Left kidney (tissue), 2 donors: ENCODE results near the gene TMEM272. TPM values are rescaled to one million over a fixed set of nuclear protein-coding genes. Genes with fewer than 3 reads are reported as not detected.

Experiments used
- DNase-seq: peaks from one replicate; pipeline ENCODE4 v3.0.0-alpha.2; 2013
- polyA plus RNA-seq: library from polyadenylated mRNA; unstranded; fragments of 120-200 nt; gene quantifications from one replicate; pipeline ENCODE4 v1.2.1, GENCODE V29; 2013; ENCODE audit not compliant: insufficient read length

TMEM272 gene
- polyA plus RNA-seq, 1 donor, result 0.42 TPM

DNA sequence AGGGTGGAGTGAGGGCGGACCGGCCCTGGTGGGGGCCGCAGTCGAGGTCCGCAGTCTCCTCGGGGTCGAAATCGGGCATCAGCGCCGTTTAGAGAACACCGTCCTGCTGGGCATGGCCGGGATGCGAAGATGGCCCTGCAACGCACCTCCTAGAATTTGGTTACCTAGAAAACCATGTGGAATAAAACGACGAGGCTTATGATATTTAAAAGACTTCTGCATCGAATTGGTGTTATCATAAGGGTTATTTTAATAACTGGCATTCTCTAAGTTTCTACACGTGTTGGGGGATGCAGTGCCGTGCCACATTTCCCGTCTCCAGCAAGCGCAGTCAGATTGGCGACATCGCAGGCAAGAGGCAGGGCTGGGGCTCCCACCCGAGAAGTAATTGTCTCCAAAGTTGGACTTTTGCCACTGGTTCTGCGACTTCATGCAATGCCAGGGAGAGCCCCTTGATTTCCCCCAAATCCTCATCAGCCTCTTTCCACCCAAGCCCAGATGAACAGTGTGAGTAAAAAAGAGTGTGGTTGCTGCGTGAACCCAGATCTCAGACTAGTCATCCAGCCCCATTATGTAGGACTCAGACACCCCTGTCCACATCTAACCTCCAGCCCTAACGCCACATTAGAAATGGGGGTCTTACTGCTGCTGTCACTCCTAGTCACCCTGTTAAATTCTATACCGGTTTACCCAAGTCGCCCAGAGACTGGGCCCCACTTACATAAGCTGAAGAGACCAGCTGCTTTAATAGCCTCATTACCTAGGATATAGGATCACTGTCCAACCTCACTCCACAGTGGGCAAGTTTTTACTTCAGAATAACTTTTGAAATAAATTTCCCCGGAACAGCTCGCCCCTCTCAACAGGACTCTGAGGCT is 40.4 kb downstream of the TMEM272 start:
- no peak for DNase-seq

DNA sequence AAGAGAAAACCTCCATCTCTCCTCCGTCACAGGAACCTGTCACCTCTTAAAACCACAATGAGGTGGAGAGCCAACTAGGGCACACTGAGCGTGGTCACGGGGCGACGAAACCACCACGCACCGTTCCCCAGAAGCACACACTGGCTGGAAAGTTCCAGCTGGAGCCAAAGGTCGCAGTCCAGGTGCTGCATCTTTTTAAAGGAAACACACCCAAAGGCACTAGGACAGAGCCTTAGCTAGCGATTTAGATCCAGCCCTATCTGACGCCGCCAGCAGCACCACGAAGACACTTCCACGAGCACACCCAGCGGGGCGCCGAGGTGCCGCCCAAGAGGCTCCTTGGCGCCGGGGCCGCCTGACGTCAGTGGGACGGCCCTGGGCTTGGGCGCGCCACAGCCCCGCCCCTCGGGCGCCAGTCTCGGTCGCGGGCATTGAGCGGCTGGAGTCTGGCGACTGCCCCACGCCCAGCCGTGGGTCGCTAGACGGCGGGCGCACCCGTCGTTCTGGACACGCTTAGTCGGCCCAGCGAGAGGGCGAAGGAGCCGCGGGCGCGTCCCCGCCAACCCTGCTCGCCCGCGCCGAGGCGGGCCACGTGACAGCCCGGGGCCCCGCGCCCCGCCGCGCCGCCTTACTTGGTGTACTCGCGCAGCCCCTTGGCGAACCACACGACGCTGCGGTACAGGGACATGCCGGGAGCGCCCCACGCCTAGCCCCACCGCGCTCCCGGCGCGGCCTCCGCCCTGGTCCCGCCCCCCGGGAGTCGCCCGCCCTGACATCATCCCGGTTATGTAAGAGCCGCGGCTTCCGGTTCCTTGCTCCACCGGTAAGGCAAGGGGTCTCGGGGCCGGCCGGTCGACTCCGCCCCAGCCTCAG is 41.3 kb downstream of the TMEM272 start, which contains the start of gene DHRS12:
Gene DHRS12, minus strand, starts transcription at position 742 of the 873 bp plus-strand sequence. CDS start 4,504 bp downstream, outside the sequence.
- peak; percentile 84 for DNase-seq

DNA sequence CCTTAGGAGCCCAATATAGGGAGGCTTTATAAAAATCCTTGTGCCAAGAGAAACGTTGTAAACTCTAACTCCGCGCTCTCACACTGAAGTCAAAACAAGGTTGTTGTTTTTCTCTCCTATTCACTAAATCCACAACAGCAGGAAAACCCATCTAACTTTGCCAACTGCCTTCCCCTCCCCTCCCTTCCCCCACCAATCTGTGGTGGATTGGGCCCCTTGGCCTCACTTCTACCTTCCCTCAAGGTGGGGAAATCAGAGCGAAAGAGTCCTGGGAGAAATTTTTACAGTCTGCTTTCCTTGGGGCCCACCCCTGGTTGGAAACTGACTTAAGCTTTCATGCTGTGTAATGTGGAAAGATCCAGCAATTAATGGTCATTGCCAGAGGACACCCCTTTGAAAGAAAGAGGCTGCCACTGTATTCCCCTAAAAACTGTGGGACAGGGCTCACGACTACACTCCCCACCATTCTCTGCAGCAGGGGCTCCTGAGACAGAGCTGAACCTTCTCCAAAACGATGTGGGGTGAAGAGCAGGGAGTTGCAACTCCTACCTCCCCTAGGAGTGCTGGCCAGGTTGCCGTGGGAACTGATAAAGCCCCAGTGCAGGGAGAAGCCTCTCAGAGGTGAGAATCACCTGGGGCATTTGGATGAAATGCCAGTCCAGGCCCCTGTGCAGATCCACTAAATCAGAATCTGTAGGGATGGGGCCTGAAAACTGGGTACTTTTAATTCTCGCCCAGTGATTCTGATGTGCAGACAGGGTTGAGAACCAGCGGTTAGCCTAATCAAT is 42.2 kb downstream of the TMEM272 start:
- DNase-seq, result no peak

DNA sequence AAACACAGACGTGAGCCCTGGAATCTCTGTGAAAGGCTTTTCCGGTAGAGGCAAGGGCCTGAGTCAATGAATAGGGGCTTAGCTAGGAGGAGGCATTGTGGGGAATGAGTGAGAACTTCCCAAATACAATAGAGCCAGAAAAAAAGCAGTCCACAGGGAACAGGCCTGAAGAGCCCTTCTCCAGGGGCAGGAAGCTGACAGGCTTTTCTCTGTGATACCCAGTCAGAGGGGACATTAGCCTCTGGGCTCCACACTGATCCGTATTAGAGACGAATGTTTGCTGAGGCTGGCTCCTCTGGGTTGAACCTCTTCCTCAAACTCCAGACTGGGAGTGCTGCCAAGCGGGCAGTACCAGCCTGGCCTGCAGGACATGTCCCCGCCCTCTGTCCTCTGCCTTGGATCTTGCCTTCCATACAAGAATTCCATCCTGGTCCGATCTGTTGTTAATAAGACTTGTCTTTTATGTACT is 43.3 kb downstream of the TMEM272 start:
- DNase-seq, result no peak

DNA sequence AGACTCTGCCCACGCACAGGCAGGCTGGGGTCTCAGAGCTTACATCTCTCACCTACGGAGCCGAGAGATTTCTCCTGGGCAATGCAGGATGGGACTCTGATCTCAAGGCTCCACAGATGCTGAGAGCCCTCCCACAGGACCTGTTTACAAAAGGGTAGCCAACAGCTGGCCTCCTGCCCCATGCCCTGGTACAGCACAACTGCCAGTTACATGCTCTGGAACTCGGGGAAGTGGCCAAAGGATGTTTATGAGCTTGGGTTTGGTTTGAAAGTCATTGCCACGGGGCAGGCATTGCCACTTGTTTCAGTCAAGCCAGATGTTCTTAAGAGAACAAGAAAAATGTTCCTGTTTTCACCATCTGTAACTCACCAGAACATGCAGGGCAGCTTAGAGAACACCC is 44.5 kb downstream of the TMEM272 start:
- DNase-seq, result no peak

DNA sequence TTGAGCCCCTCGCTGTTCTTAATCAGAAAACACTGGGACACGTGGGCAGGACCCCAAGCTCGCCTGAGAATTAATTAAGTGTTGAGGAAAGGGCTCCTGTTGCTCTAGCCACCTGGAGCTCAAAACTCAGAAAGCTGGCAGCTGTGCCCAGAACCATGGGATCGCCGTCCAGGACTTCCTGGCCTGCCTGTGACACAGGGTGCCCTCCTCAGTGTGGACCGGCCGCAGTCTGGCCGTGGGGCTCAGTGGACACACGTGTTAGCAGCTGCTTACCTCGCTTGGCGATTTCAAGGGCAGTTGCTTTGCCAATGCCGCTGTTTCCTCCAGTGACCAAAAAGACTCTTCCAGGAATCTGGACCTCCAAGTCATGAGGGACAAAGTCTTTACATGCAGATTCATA is 45.7 kb downstream of the TMEM272 start:
- no peak for DNase-seq

DNA sequence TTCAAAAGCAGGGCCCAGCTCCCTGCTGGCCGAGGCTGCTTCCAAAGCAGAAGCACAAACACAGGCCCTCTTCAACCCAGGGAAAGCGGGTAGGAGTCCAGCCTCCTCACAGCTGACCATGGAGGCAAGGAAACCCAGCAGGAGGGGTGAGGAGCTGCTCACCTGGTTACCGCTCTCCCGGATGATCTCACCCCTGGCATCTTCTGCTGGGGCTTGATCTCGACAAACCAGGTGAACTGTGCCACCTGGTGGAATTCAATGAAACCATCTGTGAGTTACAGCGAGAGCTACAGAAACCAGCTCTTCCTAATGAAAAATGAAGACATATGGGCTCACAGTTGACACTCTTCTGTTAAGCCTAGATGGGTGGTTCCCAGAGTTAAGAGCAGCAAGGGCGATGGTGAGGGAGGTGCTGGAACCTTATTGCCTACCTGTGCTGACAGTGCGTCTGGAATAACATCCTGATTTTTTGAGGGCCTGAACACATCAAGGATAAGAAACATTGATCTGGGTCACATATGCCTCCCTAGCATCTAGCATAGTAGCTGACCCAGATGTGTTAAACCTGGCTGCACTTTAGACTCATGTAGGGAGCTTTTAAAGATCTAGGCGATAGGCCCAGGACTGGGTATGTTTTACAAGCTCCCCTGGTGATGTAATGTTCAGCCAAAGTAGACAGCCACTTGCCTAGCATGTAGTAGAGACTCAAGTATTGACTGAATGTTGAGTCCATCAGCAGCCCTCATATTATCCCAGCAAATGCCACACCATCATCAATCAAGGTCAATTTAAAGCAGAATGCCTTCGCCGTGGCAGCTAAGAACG is 47.1 kb downstream of the TMEM272 start:
- DNase-seq, result peak; percentile 71

DNA sequence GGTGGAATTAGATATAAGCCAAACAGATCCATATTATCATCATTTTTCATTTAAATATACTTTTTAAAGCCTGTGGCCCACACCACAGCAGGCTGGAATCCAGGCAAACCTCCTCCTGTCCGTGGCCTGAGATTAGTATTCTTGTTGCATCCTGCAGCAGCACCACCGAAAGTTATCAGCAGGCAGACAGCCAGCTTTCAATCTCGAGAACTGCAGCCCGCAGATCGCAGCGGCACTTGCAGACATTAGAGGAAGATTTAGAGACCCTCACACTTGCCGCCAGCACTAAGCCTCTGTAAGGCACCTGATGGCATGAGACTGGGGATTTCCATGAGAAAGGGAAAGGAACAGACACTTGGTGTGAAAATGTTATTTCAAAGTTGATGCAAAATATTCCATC is 48.4 kb downstream of the TMEM272 start:
- DNase-seq, result no peak

DNA sequence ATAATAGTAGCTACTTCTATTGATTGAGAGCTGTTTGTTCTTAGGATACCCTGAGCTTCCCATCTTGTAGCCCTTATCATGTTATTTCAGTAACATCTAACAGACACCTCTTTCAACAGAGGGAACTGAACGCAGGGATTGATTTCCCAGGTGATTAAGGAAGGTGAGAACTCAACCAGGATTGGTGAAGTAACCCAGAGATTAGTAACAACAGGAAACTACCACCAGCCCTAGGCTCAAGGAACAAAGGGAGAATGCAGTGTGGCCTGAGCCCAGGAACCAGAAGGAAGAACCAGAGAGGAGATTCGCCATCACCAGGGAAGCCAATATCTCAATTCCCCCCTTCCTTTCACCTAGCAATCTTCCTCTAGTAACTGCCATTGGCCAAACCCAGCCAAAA is 49.6 kb downstream of the TMEM272 start:
- DNase-seq, result no peak

DNA sequence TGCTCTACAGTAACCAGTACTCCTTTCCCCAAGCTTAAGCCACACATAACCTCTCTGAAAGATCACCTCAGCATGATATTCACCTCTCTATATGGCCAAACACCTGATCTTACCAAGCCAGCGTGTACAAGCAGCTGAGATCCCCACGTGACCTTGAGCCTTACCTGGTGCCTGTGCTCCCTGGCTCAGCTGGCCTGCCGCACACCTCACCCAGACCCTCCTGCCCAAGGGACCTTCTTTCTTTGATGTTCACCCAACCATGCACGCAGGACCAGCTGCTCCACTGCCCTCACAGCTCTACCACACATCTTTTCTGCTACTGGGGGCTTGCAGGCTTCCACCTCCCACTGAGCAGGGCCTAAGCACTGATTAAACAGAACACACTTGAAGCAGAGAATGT is 50.0 kb downstream of the TMEM272 start:
- no peak for DNase-seq

DNA sequence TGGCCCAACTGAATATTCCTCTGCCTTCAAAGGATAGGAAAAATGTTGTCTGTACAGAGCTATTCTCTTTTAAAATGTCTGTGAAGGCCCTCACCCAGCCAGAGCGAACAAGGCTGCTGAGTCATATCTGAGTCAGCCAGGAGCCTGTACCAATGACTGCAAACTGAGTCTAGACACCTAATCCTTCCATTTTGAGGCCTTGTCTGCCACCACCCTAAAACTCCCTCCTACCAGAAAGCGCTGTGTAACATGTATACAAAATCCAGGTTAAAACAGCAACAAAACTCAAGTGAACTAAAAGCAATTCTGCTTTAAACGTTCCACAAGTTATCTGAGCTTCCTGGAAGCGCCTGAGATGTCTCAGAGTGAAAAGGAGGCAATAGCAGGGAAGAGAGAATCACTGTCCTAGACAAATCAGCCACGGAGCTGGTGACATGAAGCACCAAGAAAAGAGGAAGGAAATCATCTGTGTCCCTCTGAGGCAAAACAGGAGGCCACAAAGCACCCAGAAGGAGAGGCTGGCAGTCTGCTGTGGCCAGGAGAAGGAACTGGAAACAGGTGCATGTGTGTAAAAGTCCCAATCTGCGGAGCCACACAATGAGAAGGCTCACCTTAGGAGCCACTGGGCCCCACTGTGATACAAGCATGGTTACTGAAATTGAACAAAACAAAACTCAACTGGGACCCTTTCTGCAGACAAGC is 51.3 kb downstream of the TMEM272 start:
- no peak for DNase-seq

DNA sequence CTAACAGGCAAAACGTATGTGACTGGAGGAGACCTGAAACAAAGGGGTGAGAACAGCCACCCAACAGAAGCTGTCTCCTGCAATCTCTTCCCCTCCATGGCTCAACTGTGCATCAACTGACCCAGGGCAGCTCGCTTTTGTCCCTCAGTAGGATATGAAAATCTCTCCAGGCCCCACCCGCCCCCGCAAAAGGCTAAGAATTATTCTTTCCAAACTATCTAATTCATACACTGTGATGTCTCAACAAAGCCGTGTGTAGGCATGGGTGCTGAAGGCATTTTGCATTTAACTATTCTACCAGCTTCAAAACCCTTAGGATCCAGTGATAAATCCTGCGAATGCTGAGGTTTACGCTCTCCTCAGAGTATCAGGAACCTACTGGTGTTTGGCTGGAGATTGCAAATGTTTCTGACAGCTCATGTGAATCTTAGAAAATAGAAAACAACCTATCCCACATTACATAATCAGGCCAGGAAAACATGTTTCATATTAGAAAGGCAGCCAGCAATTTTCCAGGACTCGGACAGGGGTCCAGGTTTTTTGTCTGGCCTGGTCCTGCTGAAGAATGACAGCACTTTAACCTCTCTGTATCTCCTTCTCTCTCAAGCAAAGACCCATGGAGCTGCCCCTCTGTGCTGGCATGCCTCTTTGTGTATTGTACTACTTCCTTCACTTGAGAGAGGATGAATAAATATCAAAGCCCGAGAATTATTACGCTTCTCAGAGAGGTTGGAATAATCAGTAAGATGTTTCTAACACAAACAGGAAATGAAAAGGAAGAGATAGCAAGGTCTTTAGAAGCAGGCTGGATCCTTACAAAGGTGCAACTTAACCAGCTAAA is 58.3 kb downstream of the TMEM272 start:
- no peak for DNase-seq

DNA sequence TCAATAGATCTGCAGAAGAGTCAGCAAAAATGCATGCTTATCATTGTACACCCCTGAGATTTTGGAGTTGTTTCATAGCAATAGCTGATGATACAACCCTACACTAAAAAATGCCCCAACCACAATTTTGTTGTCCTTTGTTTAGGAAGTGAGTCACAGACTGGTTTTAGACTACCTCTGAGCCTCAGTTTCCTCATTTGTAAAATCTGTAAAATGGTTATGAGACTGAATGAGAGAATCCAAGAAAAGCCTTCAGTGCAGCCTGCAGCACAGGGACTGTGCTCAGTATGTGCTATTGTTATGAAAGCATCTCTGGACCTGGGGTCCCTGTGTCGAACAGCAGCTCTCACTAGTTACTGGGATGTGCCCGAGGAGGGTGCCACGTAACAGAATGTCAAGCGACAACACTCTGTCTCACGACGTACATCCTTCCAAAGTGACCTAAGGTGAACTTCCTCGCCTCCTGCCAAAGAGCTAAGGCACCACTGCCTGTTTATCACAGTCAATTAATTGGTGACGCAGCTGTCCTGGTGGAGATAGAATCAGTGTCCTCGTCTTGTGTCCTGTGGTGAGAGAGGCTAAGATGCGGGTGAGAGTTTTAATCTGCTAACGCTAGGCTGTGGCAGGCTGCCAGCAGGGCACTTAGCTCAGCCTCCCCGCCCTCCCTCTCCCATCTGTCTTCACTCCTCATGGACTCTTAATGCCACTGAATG is 59.1 kb downstream of the TMEM272 start:
- no peak for DNase-seq

DNA sequence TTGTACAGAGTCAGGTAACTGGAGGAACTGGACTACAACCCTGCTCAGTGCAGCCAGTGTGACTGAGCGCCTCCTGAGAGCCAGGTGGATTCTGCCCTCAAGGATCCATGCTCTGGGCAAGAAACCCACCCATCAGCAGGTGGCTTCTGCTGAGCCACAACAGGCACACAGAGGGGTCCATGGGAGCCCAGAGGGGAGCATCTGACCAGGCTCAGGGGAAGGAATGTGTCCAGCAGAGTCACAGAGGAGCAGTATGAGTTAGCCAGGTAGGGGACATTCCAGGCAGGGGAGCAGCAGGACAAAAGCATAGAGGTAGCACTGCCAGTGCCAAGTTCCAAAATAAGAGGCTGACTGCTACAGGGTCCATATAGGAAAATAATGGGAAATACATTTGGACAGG is 60.9 kb downstream of the TMEM272 start:
- no peak for DNase-seq

DNA sequence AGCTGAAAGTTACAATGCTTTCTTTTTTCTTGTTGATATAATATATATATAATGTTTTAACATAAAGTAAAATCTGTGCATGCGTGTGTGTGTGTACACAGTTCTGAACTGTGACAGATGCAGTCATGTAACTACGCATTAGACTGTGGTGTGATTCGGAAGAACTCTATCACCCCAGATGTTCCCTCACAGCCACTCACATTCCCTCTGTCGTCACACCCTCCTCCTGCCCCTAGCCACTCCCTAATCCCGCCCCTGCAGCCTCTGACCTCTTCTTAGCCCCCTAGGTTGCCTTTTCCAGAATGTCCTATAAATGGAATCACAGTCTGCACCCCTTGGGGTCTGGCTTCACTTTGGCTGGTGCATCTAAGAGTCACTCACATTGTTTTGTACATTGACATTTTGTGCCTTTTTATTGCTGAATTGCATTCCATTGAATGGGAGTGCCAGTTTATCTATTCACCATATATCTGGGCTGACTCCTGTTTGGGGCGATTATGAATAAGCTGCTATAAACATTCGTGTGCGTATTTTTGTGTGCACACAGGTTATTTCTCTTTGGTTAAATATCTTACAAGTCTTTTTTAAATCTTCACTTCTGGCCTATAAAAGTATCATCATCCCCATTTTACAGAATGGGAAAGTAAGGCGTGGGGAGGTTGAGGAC is 61.4 kb downstream of the TMEM272 start:
- DNase-seq, result no peak

DNA sequence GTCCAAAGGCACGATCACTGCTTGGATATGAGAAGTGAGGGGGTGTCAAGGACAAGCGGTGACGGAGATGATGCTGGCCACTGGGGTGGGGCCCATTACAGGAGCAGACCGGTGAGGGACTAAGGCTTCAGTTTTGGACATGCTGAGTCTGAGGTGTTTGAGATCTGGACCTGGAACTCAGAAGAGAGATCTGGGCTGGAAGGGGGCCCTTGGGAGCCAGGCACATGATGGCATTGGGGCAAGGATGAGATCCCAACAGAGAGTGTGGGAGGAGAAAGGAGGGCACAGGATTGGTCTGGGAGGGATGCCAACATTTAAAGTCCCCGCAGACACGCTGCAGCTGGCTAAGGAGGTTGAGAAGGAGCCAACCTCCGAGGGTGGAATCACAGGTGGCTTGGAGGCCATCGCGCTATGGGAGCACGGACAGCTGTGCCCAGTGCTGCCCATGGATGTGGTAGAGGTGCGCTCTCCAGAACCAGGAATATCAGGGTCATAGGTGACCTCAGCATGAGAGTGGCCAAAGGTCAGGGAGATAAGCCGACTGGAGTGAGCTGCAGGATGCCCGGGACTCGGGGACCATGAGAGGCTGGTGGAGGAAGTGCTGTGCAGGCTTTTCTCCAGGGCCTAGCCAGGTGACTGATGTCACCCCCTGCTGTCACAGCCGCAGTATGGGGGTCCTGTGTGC is 62.8 kb downstream of the TMEM272 start:
- no peak for DNase-seq

DNA sequence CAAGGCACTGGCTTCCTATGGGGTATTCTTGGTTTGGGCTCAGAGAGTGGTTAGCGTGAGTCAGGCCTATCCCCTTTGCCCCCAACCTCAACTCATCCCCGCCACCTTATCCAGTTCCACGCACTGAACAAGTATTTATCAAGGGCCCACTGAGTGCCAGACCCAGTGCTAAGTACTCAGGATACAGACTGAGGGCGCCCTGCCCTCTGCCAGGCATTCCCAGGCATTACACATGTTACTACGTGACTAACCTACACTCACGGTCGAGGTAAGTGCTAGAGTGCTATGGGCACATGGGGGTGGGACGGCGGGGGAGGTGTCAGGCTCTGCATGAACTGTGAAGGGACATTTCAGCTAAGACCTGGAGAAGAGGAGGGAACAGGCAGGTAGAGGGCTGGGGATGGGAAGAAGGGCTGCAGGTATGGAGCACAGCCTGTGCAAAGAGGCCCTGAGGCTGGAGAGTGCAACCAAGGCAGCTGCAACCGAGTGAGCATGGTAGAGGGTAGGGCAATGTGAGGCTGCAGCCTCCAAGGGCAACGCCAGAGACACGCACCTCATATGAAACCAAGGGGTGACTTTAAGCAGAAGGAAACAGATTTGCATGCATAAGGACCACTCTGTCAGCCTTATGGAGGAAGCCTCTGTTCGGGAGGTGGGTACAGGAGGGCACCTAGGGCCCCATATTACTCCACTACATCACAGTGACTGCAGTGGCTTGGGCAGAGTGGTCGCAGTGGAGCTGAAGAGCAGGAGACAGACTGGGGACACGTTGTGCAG is 63.5 kb downstream of the TMEM272 start:
- no peak for DNase-seq
